ENCODE results near the gene KMO. TPM values are rescaled to one million over a fixed set of nuclear protein-coding genes. Genes with fewer than 3 reads are reported as not detected.

KMO gene
- total RNA-seq, 1 experiment from 2014 or later = not detected

GRCh38 chr1:241630476-241630875 is 98.3 kb downstream of the KMO start:
- Histone ChIP-seq H3K56ac (ENCODE audit: insufficient read length, low read depth, low read length) (no peak overlapping the region), H3T11ph (ENCODE audit: low read length) (no peak overlapping the region), H3K4ac (ENCODE audit: low read depth, low read length) (no peak overlapping the region), H3K4me1 (ENCODE audit: insufficient read depth, low read length) (no peaks in the 10 kb centered on the region; the same call in 1 of the 2 replicates), H2AK5ac (ENCODE audit: insufficient read length, low read length) (no peak overlapping the region), H4K20me1 (ENCODE audit: control insufficient read depth, insufficient read depth, insufficient read length) (no peaks in the 10 kb centered on the region), H2BK12ac (ENCODE audit: insufficient read length, low read depth, low read length) (no peak overlapping the region), H2BK120ac (ENCODE audit: low read depth, low read length, poor library complexity, severe bottlenecking) (no peak overlapping the region), H3K23me2 (ENCODE audit: insufficient read length, low read depth, low read length, poor library complexity, severe bottlenecking) (no peaks in the 10 kb centered on the region), H2BK15ac (ENCODE audit: low read depth, low read length) (no peak overlapping the region), H2BK20ac (ENCODE audit: low read depth, low read length, poor library complexity, severe bottlenecking) (no peak overlapping the region), H4K5ac (ENCODE audit: insufficient read length, low read depth, low read length) (no peak overlapping the region), H3K79me2 (ENCODE audit: insufficient read depth, low read length) (peaks cover 2% of the 10 kb centered on the region; the same call in 1 of the 2 replicates), H2BK5ac (ENCODE audit: insufficient read length, low read length) (no peak overlapping the region), H4K8ac (replicated peaks; ENCODE audit: insufficient read length, low read depth, low read length) (no peak overlapping the region), H3K9me3 (ENCODE audit: control insufficient read depth, low read depth, low read length) (no peaks in the 10 kb centered on the region), H3K18ac (ENCODE audit: insufficient read length, low read depth, low read length) (no peak overlapping the region), H3K27me3 (ENCODE audit: insufficient read depth, low read length) (no peaks in the 10 kb centered on the region), H3K4me2 (ENCODE audit: insufficient read depth, insufficient read length, low read length) (no peak overlapping the region), H2AFZ (ENCODE audit: low read length) (no peak overlapping the region), H3K9ac (ENCODE audit: extremely low read depth, insufficient read length, low read length) (no peak overlapping the region), H3K23ac (ENCODE audit: insufficient read length, low read depth, low read length) (no peak overlapping the region), H3K14ac (ENCODE audit: insufficient read depth, low read length) (no peak overlapping the region), H4K91ac (ENCODE audit: insufficient read length, low read depth, low read length) (no peak overlapping the region), H3K79me1 (ENCODE audit: insufficient read depth, low read depth, low read length, poor library complexity, severe bottlenecking) (no peaks in the 10 kb centered on the region), H3K27ac (ENCODE audit: insufficient read length, low read depth, low read length) (no peak overlapping the region)
- no peaks in the 10 kb centered on the region for H3K9me3 Mint-ChIP-seq
- no CpG with 5 or more reads among the region's 1 CpG for WGBS (ENCODE audit: extremely low coverage, insufficient read length, low lambda C conversion rate)
- no peaks in the 10 kb centered on the region for H3K27me3 Mint-ChIP-seq (ENCODE audit: low read depth)
- no peak overlapping the region for H3K4me3 Mint-ChIP-seq
- H3K4me1 Mint-ChIP-seq = peaks cover 18 to 22% of the 10 kb centered on the region in 2 experiments
- TF ChIP-seq CTCF (conservative IDR thresholded peaks at IDR 0.05) = no peak
- no peak overlapping the region for H3K27ac Mint-ChIP-seq
- DNase-seq = no peak
- H3K36me3 Mint-ChIP-seq (ENCODE audit: insufficient read depth in 1 of 3, low read depth in 3 of 3) = peaks cover 14 to 28% (median 26%) of the 10 kb centered on the region in 3 experiments; a peak in 6 of 7 replicates
